ENCODE measurements around the gene CCNYL1.
A peak's percentile ranks its signal among the peaks of the same experiment; 100 is the strongest.
"Not testable (repeated sequence)": the region's sequence is repeated elsewhere in the genome, so short reads cannot be mapped to it uniquely, and the experiment has no call there.

The CCNYL1 gene

GRCh38 chr2:207690845-207691461, 20.5 kb upstream of the CCNYL1 start:
- not testable (repeated sequence) for H3K4me3 Mint-ChIP-seq; H3K27ac Mint-ChIP-seq; H3K27me3 Mint-ChIP-seq (ENCODE audit: low read depth); H3K4me1 Mint-ChIP-seq (ENCODE audit: low read depth); H3K36me3 Mint-ChIP-seq (ENCODE audit: low read depth); H3K9me3 Mint-ChIP-seq

- no peaks in the 10 kb centered on the region for H3K9me3 Mint-ChIP-seq
- peaks cover 6% of the 10 kb centered on the region for H3K4me1 Mint-ChIP-seq (ENCODE audit: low read depth)
- peaks cover 8% of the 10 kb centered on the region for H3K27me3 Mint-ChIP-seq (ENCODE audit: low read depth)
- no peak overlapping the region for H3K4me3 Mint-ChIP-seq
- no peaks in the 10 kb centered on the region for H3K36me3 Mint-ChIP-seq (ENCODE audit: low read depth)
- no peak overlapping the region for H3K27ac Mint-ChIP-seq
Observed at GRCh38 chr2:207692206-207693065, 19.0 kb upstream of the CCNYL1 start.

- no peaks in the 10 kb centered on the region for H3K9me3 Mint-ChIP-seq
- H3K4me3 Mint-ChIP-seq = no peak overlapping the region
- no peak overlapping the region for H3K27ac Mint-ChIP-seq
- peaks cover 8% of the 10 kb centered on the region for H3K27me3 Mint-ChIP-seq (ENCODE audit: low read depth)
- H3K36me3 Mint-ChIP-seq (ENCODE audit: low read depth) = no peaks in the 10 kb centered on the region
- H3K4me1 Mint-ChIP-seq (ENCODE audit: low read depth) = peaks cover 3% of the 10 kb centered on the region
Observed at GRCh38 chr2:207693641-207694249, 17.7 kb upstream of the CCNYL1 start.

DNA sequence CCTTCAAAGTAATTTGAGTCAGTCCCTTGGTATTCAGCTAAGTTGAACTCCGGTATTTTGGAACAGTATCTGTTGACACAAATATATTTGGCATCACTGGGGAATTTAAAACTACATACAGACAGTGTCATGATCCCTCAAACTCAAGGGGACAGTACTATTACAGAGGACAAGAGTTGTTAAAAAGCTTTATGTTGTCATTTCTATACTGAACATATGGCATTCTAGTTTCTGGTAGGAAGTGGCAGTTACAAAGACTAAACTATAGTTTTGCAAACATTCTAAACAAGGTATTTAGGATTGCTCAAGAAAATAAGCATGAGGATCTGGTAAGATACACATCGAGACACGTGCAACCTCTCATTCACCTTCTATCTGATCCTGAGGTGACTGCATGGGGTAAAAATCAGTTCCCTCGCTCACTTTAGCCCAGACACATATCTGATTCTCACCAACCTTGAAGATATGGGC, 16.6 kb upstream of the CCNYL1 start:
- Mint-ChIP-seq H3K4me1 (ENCODE audit: low read depth) (peaks cover 3% of the 10 kb centered on the region), H3K27me3 (ENCODE audit: low read depth) (peaks cover 8% of the 10 kb centered on the region), H3K9me3 (no peaks in the 10 kb centered on the region), H3K36me3 (ENCODE audit: low read depth) (no peaks in the 10 kb centered on the region), H3K27ac (no peak overlapping the region), H3K4me3 (no peak overlapping the region)

DNA sequence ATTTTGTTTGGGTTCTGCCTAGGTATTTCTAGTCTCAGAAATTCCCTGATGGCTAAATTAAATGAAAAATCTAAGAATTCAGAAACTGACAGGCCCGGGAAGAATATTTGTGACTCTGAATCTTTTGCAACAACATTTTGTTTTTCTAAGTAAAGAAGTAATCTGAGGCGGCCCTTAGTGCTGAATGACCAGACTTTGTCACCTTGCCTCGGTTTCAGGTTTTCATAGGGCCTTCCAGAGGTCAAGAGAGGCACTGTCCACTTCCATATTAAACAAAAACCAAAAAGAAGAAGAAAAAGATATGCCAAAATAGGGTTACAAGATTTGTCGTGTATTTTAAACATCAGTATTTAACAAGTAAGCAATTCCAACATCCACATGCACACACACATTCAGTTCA, 16.1 kb upstream of the CCNYL1 start:
- Mint-ChIP-seq H3K27ac (no peak overlapping the region), H3K27me3 (ENCODE audit: low read depth) (peaks cover 8% of the 10 kb centered on the region), H3K36me3 (ENCODE audit: low read depth) (no peaks in the 10 kb centered on the region), H3K4me3 (no peak overlapping the region), H3K4me1 (ENCODE audit: low read depth) (peaks cover 3% of the 10 kb centered on the region), H3K9me3 (no peaks in the 10 kb centered on the region)

DNA sequence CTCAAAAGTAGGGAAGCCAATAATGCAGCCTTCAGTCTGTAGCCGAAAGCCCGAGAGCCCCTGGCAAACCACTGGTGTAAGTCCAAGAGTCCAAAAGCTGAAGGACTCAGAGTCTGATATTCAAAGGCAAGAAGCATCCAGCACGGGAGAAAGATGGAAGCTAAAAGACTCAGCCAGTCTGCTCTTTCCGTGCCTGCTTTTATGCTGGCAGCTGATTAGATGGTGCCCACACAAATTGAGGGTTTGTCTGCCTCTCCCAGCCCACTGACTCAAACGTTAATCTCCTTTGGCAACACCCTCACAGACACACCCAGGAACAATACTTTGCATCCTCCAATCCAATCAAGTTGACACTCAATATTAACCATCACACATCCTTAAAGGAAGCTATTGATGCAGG, 14.5 kb upstream of the CCNYL1 start:
- not testable (repeated sequence) for H3K4me1 Mint-ChIP-seq (ENCODE audit: low read depth); H3K27ac Mint-ChIP-seq; H3K27me3 Mint-ChIP-seq (ENCODE audit: low read depth); H3K9me3 Mint-ChIP-seq; H3K4me3 Mint-ChIP-seq; H3K36me3 Mint-ChIP-seq (ENCODE audit: low read depth)

- no peak overlapping the region for H3K27ac Mint-ChIP-seq
- no peak overlapping the region for H3K4me3 Mint-ChIP-seq
- peaks cover 4% of the 10 kb centered on the region for H3K27me3 Mint-ChIP-seq (ENCODE audit: low read depth)
- no peaks in the 10 kb centered on the region for H3K4me1 Mint-ChIP-seq (ENCODE audit: low read depth)
- no peaks in the 10 kb centered on the region for H3K36me3 Mint-ChIP-seq (ENCODE audit: low read depth)
- no peaks in the 10 kb centered on the region for H3K9me3 Mint-ChIP-seq
Observed at GRCh38 chr2:207697411-207697810, 14.0 kb upstream of the CCNYL1 start.

- Mint-ChIP-seq H3K9me3 (no peaks in the 10 kb centered on the region), H3K4me3 (no peak overlapping the region)
Observed at GRCh38 chr2:207698301-207698700, 13.1 kb upstream of the CCNYL1 start.

DNA sequence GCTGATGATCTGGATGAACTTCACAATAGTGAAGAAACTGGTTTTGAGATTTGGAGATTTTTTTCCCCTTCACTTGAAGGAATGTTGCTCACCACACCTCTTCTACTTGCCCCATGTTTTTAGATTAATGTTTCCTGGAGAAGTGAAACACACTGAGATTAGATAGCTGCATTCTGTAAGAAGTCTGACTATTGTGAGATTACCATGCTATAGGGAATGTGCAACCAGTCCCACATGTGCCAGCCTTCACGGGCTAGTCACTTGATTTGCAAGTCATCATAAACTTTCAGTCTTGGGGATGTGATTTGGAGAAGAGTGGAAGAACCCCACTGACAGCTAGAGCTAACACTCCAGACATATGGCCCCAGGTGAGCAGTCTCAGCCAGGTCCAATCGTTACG, 7.4 kb upstream of the CCNYL1 start:
- no peaks in the 10 kb centered on the region for H3K36me3 Mint-ChIP-seq (ENCODE audit: low read depth)
- no peak overlapping the region for H3K4me3 Mint-ChIP-seq
- no peak overlapping the region for H3K27ac Mint-ChIP-seq
- no peaks in the 10 kb centered on the region for H3K9me3 Mint-ChIP-seq
- no peaks in the 10 kb centered on the region for H3K4me1 Mint-ChIP-seq (ENCODE audit: low read depth)
- no peaks in the 10 kb centered on the region for H3K27me3 Mint-ChIP-seq (ENCODE audit: low read depth)

More at GRCh38 chr2:207698301-207698700, 13.1 kb upstream of the CCNYL1 start:
- Mint-ChIP-seq H3K27ac (no peak overlapping the region), H3K27me3 (ENCODE audit: low read depth) (peaks cover 4% of the 10 kb centered on the region), H3K4me1 (ENCODE audit: low read depth) (no peaks in the 10 kb centered on the region), H3K36me3 (ENCODE audit: low read depth) (no peaks in the 10 kb centered on the region)

GRCh38 chr2:207704671-207705070, 6.8 kb upstream of the CCNYL1 start:
- Mint-ChIP-seq H3K4me3 (no peak overlapping the region), H3K27ac (no peak overlapping the region), H3K4me1 (ENCODE audit: low read depth) (no peaks in the 10 kb centered on the region), H3K9me3 (no peaks in the 10 kb centered on the region), H3K36me3 (ENCODE audit: low read depth) (no peaks in the 10 kb centered on the region), H3K27me3 (ENCODE audit: low read depth) (no peaks in the 10 kb centered on the region)

DNA sequence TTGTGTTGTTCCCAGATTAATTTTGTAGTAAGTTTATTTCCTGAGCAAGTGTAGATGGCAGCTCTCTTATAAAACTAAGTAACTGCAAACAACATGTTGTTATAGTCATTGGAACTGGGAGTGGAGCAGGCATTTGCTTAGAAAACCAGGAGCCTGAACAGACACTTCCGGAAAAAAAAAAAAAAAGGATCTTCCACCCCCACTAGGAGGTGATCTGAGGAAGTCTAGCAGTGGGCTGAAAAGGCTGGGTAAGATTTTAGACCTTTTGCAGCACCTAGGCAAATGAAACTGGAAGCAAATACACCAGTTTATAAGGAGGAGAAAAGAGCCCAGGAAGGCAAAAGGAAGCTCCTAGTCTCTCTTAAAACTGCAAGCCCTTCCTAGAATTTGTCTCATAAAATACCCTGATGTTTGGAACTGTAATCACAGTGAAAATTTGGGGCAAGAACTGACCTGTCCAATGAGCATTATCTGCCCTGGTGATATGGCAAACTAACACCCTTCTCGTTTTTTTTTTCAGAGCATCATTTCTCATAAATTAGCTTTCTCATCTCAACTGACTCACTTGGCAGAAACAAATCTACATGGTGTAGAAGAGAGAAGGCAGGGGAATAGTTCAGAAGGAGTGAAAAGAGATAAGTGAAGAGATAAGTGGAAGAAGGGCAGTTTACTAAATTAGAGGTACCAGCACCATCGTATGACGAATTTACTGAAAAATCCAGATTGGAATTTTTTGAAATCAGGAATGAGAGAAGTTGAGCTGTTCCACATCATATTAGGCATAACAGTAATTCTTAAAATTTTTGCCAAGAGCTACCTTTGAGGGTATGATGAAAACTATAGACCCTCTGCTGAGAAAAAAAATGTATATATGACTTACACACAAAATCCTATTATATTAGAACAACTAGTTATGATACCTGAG, 4.2 kb upstream of the CCNYL1 start:
- Mint-ChIP-seq H3K4me1 (ENCODE audit: low read depth) (peaks cover 5% of the 10 kb centered on the region), H3K36me3 (ENCODE audit: low read depth) (no peaks in the 10 kb centered on the region), H3K9me3 (no peaks in the 10 kb centered on the region), H3K4me3 (no peak overlapping the region), H3K27me3 (ENCODE audit: low read depth) (no peaks in the 10 kb centered on the region), H3K27ac (no peak overlapping the region)

DNA sequence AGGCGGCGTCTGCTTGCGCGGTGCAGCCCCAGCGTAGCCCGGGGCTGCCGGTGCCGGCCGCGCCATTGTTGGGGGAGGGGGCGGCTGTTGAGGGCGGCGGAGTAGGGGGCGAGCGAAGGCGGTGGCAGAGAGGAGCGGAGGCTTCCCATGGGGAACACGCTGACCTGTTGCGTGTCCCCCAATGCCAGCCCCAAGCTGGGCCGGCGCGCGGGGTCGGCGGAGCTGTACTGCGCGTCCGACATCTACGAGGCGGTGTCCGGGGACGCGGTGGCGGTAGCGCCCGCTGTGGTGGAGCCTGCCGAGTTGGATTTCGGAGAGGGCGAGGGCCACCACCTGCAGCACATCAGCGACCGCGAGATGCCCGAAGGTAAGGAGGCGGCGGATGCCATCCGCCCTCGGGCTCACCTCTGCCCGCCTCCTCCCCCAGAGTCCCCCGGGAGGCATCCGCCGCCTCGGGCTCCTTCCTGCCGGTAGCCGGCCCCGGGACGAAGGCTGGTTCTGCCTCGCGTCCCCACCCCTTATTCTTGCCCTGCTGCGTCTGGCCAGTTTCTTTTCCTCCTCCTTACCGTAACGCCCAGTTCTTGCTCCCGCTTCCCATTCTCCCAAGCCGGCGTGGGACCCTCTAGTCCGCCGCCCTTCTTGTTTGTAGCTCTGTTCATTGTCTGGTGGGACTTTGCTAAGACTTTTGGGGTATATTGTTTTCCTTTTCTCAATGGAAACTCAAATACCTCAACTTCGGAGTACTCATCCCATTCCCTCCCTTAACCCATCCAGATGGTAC, 500 bp downstream of the CCNYL1 start:
- Mint-ChIP-seq H3K4me3 (peak overlapping the region; percentile 96), H3K36me3 (ENCODE audit: low read depth) (peaks cover 3% of the 10 kb centered on the region), H3K27ac (peak overlapping the region; percentile 81), H3K9me3 (no peaks in the 10 kb centered on the region), H3K4me1 (ENCODE audit: low read depth) (peaks cover 11% of the 10 kb centered on the region), H3K27me3 (ENCODE audit: low read depth) (no peaks in the 10 kb centered on the region)

- Mint-ChIP-seq H3K4me1 (ENCODE audit: low read depth) (peaks cover 10% of the 10 kb centered on the region), H3K9me3 (no peaks in the 10 kb centered on the region), H3K4me3 (no peak overlapping the region), H3K36me3 (ENCODE audit: low read depth) (peaks cover 6% of the 10 kb centered on the region), H3K27ac (no peak overlapping the region), H3K27me3 (ENCODE audit: low read depth) (no peaks in the 10 kb centered on the region)
Observed at GRCh38 chr2:207716056-207716455, 4.6 kb downstream of the CCNYL1 start.
